ENCODE data around the gene TBL1X.

DNA sequence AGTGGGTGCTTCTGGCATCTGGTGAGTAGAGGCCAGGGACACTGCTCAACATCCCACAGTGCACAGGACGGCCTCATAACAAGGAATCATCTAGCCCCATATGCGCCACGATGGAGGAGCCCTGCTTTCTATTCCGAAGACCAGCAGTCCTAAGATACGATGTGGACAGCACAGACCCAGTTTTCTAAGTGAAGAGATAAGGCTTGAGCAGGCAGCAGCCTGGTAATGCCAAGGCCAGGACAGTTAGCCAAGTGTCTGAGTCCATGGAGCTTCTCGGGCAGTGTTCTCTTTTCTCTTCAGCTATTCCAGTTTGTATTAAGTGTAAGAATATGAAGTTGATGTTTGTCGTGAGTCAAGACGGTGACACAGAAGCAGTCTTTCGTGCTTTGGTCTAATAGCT lies 112.7 kb downstream of the TBL1X start:
- TF ChIP-seq, protein P1, sequence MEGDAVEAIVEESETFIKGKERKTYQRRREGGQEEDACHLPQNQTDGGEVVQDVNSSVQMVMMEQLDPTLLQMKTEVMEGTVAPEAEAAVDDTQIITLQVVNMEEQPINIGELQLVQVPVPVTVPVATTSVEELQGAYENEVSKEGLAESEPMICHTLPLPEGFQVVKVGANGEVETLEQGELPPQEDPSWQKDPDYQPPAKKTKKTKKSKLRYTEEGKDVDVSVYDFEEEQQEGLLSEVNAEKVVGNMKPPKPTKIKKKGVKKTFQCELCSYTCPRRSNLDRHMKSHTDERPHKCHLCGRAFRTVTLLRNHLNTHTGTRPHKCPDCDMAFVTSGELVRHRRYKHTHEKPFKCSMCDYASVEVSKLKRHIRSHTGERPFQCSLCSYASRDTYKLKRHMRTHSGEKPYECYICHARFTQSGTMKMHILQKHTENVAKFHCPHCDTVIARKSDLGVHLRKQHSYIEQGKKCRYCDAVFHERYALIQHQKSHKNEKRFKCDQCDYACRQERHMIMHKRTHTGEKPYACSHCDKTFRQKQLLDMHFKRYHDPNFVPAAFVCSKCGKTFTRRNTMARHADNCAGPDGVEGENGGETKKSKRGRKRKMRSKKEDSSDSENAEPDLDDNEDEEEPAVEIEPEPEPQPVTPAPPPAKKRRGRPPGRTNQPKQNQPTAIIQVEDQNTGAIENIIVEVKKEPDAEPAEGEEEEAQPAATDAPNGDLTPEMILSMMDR (conservative IDR thresholded peaks at IDR 0.05; ENCODE audit: low read depth, low read length), result no peak
- TF ChIP-seq POLR2A (IDR thresholded peaks at IDR 0.05; ENCODE audit: low read depth, low read length) (no peak), SMC3 (IDR thresholded peaks at IDR 0.05; ENCODE audit: low read depth, low read length) (no peak), CEBPB (IDR thresholded peaks at IDR 0.05; ENCODE audit: low read depth, low read length) (no peak), CHD1 (IDR thresholded peaks at IDR 0.05; ENCODE audit: low read depth, low read length) (no peak), MAFK (IDR thresholded peaks at IDR 0.05; ENCODE audit: low read depth, low read length) (no peak), RAD21 (IDR thresholded peaks at IDR 0.05; ENCODE audit: low read length) (no peak), FOS (IDR thresholded peaks at IDR 0.05; ENCODE audit: low read depth, low read length) (no peak), MXI1 (IDR thresholded peaks at IDR 0.05; ENCODE audit: borderline replicate concordance, low read depth, low read length) (no peak), BHLHE40 (IDR thresholded peaks at IDR 0.05; ENCODE audit: low read depth, low read length) (no peak), MAZ (IDR thresholded peaks at IDR 0.05; ENCODE audit: borderline replicate concordance, low read depth, low read length) (no peak)
- TF ChIP-seq, protein P2, sequence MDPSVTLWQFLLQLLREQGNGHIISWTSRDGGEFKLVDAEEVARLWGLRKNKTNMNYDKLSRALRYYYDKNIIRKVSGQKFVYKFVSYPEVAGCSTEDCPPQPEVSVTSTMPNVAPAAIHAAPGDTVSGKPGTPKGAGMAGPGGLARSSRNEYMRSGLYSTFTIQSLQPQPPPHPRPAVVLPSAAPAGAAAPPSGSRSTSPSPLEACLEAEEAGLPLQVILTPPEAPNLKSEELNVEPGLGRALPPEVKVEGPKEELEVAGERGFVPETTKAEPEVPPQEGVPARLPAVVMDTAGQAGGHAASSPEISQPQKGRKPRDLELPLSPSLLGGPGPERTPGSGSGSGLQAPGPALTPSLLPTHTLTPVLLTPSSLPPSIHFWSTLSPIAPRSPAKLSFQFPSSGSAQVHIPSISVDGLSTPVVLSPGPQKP (IDR thresholded peaks at IDR 0.05; ENCODE audit: borderline replicate concordance, low read depth, low read length), result no peak
- TF ChIP-seq, protein P3, sequence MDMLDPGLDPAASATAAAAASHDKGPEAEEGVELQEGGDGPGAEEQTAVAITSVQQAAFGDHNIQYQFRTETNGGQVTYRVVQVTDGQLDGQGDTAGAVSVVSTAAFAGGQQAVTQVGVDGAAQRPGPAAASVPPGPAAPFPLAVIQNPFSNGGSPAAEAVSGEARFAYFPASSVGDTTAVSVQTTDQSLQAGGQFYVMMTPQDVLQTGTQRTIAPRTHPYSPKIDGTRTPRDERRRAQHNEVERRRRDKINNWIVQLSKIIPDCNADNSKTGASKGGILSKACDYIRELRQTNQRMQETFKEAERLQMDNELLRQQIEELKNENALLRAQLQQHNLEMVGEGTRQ (IDR thresholded peaks at IDR 0.05; ENCODE audit: low read depth, low read length), result no peak

Data from IMR-90 (cell line).